Prostate gland (tissue), 2 donors: Measurements from ENCODE around the gene RAB40C. TPM values are rescaled to one million over a fixed set of nuclear protein-coding genes. Genes with fewer than 3 reads are reported as not detected.

Source experiments
- DNase-seq: peaks from one replicate; pipeline ENCODE4 v3.0.0-alpha.2; 2019; ENCODE audit warnings: low spot score
- H3K27ac ChIP-seq, 2 donors: fragments of 200-600 bp; sonication (generic); 2 replicates each; pipeline ENCODE4 v1.5.1; 2017 to 2019
- H3K27me3 ChIP-seq: fragments of 200-600 bp; sonication (generic); replicated peaks from 2 replicates; pipeline ENCODE4 v1.5.1; 2019; ENCODE audit not compliant: insufficient read depth
- H3K36me3 ChIP-seq, 2 donors: fragments of 200-600 bp; sonication (generic); 1 replicate in 1 of 2; 2 replicates in 1 of 2; pipeline versions ENCODE4 v1.5.1 to v1.8.1; 2017 to 2019
- H3K4me1 ChIP-seq: fragments of 200-600 bp; sonication (generic); replicated peaks from 2 replicates; pipeline ENCODE4 v1.5.1; 2019
- H3K4me3 ChIP-seq, 2 donors: fragments of 200-600 bp; sonication (generic); 2 replicates each; pipeline ENCODE4 v1.5.1; 2017 to 2019
- H3K9me3 ChIP-seq: fragments of 200-600 bp; sonication (generic); 2 replicates; pipeline ENCODE4 v1.5.1; 2017
- POLR2A ChIP-seq: fragments of 450-650 bp; IDR thresholded peaks from one replicate; pipeline ENCODE4 v1.6.1; 2016; ENCODE audit warnings: antibody characterized with exemption, mild to moderate bottlenecking
- POLR2AphosphoS5 ChIP-seq: sonication (generic); formaldehyde crosslinking; IDR thresholded peaks from one replicate; pipeline ENCODE4 v1.6.1; 2017; ENCODE audit warnings: antibody characterized with exemption
- WGBS: methylation state at CpG from one replicate; pipeline ENCODE4 v1.1.5; 2018; 5-methylcytosine and 5-hydroxymethylcytosine counted together
- intact Hi-C: fragments of 100-400 bp; cut with DNase I; formaldehyde crosslinking; loops from one replicate; pipeline ENCODE4 v1.14.2; 2022
- total RNA-seq, 2 donors: library from RNA; depleted of rRNA; stranded (reverse); fragments of >200 nt; gene quantifications; one replicate each; pipeline ENCODE4 v1.1.0, GENCODE V29; 2016
- TF ChIP-seq, protein P1 (sequence below), 4 experiments: fragments of 200-600 bp in 2 of 4; fragments of 450-650 bp in 2 of 4; sonication (generic) in 2 of 4; IDR thresholded peaks; 1 replicate in 3 of 4; 2 replicates in 1 of 4; pipeline ENCODE4 v1.5.1; 2016 to 2019; ENCODE audit warnings: antibody characterized with exemption in 4 of 4, mild to moderate bottlenecking in 2 of 4, moderate library complexity in 2 of 4

The RAB40C gene
- total RNA-seq, 2 donors from 2014 or later, result 41.8 to 68.0 TPM

DNA sequence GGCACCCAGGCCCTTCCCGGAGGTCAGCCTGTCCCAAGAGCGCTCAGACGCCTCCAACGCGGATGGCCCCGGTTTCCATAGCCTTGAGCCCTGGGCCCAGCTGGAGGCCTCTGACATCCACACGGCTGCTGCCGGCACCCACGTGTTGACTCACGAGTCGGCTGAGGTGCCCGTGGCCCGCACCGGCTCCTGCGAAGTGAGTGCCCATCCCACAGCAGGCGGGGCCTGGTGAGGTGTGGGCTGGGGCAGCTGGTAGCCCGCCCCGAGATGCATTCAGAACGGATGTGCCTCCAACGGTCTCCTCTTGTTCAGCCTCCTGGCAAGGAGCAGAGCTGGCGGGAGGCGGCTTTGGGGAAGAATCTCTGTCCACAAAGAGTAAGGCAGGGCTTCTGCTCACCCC lies 62.0 kb downstream of the RAB40C start:
- TF ChIP-seq POLR2A (no peak), POLR2AphosphoS5 (no peak)
- TF ChIP-seq, protein P1, sequence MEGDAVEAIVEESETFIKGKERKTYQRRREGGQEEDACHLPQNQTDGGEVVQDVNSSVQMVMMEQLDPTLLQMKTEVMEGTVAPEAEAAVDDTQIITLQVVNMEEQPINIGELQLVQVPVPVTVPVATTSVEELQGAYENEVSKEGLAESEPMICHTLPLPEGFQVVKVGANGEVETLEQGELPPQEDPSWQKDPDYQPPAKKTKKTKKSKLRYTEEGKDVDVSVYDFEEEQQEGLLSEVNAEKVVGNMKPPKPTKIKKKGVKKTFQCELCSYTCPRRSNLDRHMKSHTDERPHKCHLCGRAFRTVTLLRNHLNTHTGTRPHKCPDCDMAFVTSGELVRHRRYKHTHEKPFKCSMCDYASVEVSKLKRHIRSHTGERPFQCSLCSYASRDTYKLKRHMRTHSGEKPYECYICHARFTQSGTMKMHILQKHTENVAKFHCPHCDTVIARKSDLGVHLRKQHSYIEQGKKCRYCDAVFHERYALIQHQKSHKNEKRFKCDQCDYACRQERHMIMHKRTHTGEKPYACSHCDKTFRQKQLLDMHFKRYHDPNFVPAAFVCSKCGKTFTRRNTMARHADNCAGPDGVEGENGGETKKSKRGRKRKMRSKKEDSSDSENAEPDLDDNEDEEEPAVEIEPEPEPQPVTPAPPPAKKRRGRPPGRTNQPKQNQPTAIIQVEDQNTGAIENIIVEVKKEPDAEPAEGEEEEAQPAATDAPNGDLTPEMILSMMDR (IDR thresholded peaks at IDR 0.05), result no peak
- intact Hi-C loops, result no loop called here
- WGBS, result 81% methylated on average over 16 of the region's 22 CpGs
- Histone ChIP-seq H3K36me3 (no peaks in the 10 kb centered on the region), H3K27ac (no peak overlapping the region), H3K4me1 (peaks cover 18% of the 10 kb centered on the region), H3K27me3 (no peaks in the 10 kb centered on the region), H3K9me3 (no peaks in the 10 kb centered on the region), H3K4me3 (no peak overlapping the region)
- no peak for DNase-seq

DNA sequence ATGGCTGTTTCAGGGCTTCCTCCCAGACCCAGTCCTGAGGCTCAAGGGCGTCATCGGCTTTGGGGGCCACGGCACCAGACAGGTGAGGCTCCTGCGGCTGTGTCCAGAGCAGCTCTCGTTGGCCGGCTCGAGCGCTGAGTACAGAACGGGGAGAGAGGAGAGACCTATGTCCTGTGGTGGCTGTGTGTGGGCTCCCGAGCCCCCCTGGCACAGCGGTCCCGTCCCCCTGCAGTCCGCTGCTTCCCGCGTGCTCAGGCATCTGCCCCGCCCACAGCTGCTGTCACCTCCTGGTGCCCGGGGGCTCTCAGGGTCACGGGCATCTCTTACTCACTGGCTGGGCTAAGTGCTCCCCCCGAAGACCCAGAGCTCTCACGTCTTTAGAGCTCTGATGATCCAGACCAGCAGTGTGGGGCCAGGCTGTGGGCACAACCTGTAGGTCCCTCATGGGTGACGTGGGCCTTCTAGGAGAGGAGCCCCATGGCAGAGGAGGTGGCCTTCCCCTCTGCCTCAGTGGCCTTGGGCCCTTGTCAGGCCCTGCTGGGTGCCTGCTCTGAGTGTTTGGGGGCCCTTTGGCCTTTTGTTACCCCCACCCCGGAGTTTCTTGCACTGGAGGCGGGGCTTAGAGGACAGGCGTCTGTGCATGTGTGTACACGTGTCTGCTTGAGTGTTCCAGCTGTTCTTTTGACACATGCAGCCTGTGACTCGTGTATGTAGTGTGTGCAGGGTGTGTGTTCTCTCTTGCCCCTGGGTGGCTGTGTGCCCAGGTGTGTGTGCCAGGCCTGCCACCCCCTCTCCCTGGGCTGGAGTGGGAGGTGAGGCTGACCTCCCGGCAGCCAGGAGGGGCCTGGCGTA lies 62.8 kb downstream of the RAB40C start:
- intact Hi-C loops, result no loop called here
- Histone ChIP-seq H3K4me1 (peaks cover 15% of the 10 kb centered on the region), H3K36me3 (no peaks in the 10 kb centered on the region), H3K4me3 (no peak overlapping the region), H3K27me3 (no peaks in the 10 kb centered on the region), H3K9me3 (no peaks in the 10 kb centered on the region), H3K27ac (no peak overlapping the region)
- DNase-seq, result no peak
- no peak for TF ChIP-seq POLR2AphosphoS5
- no peak for TF ChIP-seq POLR2A
- TF ChIP-seq, protein P1 (IDR thresholded peaks at IDR 0.05), result no peak
- 72% methylated on average over 23 of the region's 28 CpGs for WGBS

DNA sequence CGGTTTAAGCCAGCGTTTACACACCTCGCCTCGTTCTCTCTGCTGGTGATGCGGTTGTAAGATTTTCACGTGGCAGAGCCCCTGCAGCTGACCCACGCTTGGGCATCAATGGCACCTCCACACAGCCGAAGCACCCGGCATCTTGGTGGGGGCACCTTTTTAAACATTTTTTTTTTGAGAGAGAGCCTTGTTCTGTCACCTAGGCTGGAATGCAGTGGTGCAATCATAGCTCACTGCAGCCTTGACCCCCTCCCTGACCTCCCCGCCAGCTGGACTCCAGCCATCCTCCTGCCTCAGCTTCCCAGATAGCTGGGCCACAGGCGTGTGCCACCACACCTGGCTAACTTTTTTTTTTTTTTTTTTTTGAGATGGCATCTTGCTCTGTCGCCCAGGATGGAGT lies 64.2 kb downstream of the RAB40C start:
- DNase-seq, result no peak
- intact Hi-C loops, result no loop called here
- 90% methylated on average over 12 of the region's 12 CpGs for WGBS
- H3K9me3 ChIP-seq, result no peaks in the 10 kb centered on the region
- TF ChIP-seq POLR2AphosphoS5 (no peak), POLR2A (no peak)
- TF ChIP-seq, protein P1 (IDR thresholded peaks at IDR 0.05), result no peak
- no peaks in the 10 kb centered on the region for H3K27me3 ChIP-seq
- H3K36me3 ChIP-seq, result no peaks in the 10 kb centered on the region
- H3K4me3 ChIP-seq, result no peak overlapping the region
- no peak overlapping the region for H3K27ac ChIP-seq
- peaks cover 5% of the 10 kb centered on the region for H3K4me1 ChIP-seq

DNA sequence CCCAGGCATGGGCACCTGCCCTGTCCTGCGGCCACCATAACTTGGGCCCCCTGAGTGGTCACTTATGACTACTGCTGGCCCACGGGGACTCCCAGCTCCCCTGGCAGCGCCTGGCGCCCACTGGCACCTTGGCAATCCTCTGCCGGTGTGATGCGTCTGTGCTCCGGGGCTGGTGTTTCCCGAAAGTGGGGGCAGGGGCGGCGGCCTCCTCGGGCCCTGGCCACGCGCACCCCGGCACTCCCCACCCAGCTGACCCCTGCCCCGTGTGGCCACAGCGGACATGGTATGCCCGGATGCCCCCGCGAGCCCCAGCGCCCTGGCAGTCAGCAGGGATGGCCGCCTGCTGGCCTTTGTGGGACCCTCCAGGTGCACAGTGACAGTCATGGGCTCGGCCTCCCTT lies 67.6 kb downstream of the RAB40C start:
- DNase-seq, result no peak
- H3K9me3 ChIP-seq, result no peaks in the 10 kb centered on the region
- intact Hi-C loops, result no loop called here
- TF ChIP-seq POLR2A, result no peak
- TF ChIP-seq POLR2AphosphoS5, result no peak
- TF ChIP-seq, protein P1 (IDR thresholded peaks at IDR 0.05), result no peak
- no peak overlapping the region for H3K27ac ChIP-seq
- H3K4me1 ChIP-seq, result peaks cover 3% of the 10 kb centered on the region
- no peak overlapping the region for H3K4me3 ChIP-seq
- 89% methylated on average over 22 of the region's 22 CpGs for WGBS
- no peaks in the 10 kb centered on the region for H3K27me3 ChIP-seq
- H3K36me3 ChIP-seq, result no peaks in the 10 kb centered on the region
